Endometrial microvascular endothelial cells (primary cell): ENCODE results near the gene MITF. TPM values are rescaled to one million over a fixed set of nuclear protein-coding genes. Genes with fewer than 3 reads are reported as not detected.

Experiments
- in situ Hi-C: cut with HindIII; loops from 2 replicates; pipeline ENCODE4 v1.10.0; 2017; ENCODE audit warnings: low sequenced_read_pairs, low pct_unique_long_range_greater_than_20kb; ENCODE audit errors: inconsistent ontology term
- total RNA-seq: library from RNA; depleted of rRNA; stranded (reverse); fragments of >200 nt; gene quantifications from one replicate; pipeline ENCODE4 v1.2.3, GENCODE V29; 2015; ENCODE audit errors: inconsistent ontology term

The MITF gene
- total RNA-seq, 1 donor from 2014 or later = 2.8 TPM

DNA sequence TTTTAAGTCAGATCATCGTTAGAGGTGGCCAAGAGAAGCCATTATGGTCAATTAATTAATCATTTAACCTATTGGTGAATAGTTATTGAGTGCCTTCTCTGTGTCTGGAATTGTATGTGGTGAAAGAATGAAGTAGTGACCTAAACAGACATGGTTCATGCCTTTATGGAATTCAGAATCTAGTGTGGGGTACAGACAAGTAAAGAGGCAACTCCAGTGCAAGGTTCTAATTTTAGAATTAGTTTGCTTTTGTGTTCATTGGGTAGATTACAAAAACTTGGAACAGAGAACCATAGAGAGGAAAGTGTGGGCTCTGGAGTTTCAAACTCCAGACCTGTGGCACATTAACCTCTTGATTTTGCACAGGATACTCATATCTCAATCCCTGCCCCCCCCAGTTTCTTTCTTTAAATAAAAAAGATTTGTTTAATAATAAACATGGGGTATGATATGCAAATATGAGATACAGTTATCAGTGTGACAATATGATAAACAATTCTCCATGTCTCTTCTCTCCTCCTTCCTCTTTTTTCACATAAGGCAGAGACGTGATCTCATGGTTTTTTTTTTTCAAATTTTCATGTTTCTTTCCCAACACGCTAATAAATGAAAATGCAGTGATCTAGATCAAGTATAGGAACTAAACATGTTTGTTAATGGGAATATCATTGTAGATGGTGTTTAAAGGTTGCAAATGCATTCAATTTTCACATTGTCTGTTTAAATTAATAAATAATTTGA lies 117.9 kb downstream of the MITF start:
- in situ Hi-C loops = no loop called here

DNA sequence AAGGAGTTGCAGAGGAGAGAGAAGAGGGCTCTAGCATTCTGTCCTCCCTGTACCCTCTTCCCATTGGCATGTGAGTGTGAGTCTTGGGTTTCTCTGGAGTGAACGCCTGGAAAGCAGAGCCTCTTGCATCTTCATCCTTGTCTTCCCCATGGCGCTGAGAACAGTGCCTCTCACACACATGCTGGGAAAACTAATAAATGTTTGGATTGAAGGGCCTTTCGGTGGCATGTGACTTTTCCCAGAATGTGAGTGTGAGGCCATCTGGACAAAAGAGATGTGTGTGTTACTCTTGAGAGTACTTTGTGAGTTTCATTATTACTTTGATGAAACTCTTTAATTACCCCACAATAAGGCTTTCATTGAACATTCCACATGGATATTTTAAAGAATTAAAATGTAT lies 122.3 kb downstream of the MITF start:
- in situ Hi-C loops = no loop called here

DNA sequence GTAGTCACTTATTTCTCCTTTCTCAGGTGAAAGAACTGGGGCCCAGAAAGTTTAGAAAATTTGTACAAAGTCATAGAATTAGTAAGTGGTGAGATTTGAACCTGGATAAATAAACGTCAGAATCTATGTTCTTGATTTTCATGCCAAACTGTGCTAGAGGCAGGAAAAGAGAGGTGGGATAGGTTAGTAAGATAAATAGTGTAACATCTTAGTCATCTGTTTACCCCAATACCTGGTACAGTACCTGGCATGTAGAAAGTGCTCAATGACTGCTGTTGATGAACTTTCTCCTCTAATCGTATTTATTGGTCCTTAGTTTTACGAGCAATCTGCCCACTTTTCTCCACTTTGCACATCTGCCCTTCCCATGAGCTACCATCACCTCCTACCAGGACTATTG lies 124.9 kb downstream of the MITF start:
- in situ Hi-C loops = no loop called here

DNA sequence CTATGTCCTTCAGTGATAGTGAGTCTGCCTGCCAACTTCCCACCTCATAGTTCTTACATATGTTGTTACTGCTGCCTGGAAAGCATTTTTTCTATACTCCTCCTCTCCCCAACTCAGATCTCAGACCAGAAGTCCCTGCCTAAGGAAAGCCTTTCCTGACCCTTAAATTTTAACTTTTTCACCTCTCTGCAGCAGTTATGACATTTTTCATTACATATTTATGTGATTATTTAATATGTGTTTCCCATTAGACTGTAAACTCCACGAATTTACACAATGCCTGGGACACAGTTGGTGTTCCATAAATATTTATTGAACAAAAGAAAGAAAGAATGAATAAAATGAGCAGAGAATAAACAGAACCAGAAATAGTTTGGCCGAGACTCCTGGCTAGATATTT lies 125.5 kb downstream of the MITF start:
- in situ Hi-C loops = no loop called here

DNA sequence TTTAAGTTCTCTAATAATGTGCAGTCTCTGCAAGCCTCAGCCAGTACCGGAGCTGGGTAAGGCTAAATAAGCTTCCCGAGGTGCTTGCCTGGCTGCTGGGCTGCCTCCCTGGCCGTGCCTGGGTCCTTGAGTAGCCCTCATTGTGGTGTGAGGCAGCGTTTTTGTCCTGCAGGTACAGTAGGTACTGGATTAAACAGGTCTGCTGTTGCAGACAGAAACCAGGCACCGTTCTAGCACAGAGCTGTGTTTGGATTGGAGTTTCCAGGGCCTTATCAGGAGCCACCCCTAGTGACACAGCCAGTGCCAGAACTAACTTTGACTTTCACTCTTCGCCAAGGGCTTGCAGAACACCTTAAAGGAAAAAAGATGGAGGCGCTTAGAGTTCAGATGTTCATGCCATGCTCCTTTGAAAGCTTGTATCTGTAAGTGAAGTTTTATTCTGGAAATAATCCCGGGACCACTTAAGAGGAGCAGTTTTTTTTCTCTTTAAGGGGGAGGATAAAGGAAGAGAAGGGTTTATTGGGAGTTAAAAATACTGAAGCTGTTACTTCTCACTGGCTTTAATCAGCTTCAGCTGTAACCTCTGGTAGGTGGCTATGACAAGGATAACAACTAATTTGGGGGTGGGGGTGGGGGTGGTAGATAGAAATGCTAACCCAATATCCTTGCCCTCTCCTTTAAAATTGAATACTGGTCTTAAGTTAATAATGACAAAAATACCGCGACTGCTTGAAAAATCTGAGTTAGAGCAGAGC lies 126.8 kb downstream of the MITF start:
- in situ Hi-C loops = no loop called here

DNA sequence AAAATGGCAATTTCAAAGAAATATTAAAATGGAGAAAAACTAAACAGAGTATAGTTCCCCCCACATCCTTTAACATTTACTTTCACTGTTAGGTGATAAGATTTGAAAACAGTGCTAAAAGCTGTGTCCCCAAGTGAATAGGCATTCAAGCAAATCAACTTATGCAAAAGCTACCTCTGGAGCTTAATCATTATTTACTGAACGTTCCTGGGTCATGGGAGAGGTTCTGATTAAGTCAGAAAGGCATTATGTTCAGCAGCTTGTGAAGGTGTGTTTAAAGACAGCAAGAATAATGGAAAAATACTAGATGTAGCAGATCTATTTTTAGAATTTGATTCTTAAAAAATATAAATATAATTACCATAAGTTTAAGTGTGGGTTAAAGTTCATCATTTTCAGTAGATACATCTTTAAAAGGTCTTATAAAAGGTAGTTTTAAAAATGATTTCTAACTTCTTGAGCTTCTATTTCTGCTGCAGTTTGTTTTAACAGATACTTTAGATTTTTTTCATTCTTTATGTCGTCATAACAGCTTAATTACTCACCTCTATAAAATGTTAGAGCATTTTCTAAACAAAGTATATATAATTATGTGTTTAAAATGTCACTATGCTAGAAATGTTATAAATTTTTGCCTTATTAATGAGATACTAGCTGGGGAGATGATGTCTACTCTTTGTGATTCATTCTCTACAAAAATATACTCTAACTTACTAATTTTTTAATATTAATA lies 127.9 kb downstream of the MITF start:
- in situ Hi-C loops = no loop called here

DNA sequence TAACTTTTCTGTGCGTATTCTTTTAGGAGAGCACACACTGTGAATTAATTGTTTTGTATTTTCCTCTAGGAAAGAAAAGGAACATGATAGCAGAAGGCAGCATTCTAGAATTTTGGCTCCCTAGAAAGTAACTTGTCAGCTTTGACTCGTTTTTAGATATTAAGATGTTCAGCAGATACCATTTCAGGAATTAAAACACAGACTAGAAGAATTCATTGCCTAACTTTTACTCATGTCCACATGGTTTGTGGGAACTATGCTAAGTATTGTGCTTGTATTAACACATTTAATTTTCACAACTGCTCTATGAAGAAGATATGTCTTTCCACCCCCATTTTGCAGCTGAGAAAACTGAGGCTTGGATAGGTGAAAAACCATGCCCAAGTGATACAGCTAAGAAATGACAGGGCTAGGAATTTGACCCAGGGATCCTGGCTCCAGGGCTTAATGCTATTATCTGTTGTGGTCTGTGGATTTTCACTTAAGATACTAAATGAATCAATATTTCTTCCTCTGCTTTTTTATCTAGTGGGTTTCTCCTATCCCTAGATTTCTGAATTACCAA lies 128.8 kb downstream of the MITF start:
- in situ Hi-C loops = no loop called here

DNA sequence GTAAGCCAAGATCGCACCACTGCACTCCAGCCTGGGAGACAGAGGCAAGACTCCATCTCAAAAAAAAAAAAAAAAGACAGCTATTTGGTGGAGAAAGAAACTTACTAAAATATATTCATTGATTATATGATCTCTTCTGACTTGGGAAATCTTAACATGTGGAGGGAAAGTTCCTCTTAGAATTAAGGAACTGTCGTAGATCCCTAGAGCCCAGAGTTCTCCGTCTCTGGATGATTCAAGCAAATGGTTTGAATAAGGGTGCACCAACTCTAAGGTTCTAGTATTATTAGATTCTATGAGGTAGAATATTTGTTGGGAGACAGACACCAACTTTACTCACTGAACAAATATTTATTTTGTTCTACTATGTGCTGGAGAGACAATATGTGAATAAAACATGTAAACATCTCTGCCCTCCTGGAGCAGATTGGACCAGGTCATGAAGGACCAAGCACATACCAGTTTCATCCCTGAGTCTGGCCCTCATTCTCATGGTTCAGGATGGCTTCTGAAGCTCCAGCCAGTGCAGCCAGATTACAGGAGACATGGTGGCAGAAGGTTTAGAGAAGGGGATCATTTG lies 129.7 kb downstream of the MITF start:
- in situ Hi-C loops = no loop called here

DNA sequence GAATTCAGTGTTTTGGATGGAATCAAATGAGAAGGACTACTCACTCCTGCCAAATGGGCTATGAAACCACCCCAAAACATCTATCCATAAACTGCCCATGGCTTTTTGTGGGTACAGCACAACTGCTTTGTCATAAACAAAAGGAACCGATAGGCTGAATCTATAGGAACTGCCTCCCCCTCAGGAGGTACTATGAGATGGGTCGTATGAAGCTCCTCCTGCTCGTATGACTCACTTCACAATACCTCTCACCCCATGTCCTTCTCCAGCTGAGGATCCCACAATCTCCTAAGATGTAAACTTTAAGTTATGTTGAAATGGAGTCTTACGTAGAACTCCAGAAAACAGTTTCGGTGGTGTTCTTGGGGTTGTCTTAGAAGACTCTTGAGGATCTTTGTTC lies 130.4 kb downstream of the MITF start:
- in situ Hi-C loops = no loop called here

DNA sequence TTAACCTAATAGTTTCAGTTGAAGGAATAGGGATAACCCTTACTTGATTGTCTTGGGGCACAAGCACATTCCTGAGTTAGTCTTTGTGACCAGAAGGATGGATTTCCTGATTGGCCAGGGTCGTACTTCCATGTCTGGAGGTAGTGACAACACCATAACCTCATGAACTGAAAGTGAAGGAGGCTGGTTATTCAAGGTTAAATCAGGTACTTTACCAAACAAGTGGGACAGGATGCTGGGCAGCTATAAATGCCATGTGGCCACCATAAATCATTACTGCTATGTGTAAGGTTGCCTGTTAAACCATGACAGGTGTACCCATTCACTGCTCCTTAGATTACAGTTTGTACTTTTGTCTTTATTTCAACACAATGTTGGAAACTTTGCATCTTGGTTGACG lies 132.0 kb downstream of the MITF start:
- in situ Hi-C loops = no loop called here

DNA sequence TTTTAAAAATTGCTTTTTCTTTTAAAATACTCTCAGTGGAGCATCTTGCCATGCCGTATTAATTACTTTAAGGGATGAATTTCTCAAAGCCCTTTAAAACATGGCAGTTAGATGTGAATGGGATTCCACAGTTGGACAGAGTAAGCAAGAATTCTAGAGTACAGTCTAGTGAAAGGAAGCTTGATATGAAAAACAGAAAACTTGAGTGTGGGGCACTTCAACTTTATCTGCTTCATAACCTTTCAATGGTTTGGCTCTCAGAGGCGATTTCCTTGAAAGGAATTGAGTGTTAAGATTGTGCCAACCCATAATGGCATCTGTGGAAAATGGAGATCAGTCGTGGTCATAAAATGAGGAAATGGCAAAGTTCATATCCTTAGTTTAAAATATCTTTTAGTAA lies 132.6 kb downstream of the MITF start:
- in situ Hi-C loops = no loop called here

DNA sequence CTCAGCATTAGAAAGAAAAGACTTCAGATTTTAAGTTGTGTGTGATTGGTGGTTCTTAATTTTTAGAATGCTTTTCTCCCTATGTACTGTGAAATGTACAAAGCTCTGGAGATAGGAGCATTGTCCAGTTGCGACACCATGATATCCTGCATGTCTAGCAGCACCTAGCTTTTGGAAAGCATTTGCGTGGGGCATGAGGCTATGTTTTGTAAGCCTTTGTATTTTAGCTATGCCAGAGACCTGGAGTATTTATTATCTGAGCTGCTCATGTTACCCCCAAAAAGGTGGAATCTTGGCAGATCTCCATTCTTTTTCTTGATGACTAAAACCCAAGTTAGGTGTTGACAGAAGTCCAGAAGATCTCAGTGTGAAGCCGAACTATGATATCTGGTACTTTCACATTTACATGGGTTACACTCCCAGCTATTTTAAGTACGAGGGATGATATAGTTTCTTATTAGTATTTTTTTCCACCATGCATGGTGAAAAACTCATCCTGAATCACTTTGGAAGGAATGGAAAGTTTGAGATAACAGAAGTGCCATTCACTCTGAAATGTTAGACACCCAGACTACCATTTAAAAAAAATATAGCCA lies 133.6 kb downstream of the MITF start:
- in situ Hi-C loops = no loop called here

DNA sequence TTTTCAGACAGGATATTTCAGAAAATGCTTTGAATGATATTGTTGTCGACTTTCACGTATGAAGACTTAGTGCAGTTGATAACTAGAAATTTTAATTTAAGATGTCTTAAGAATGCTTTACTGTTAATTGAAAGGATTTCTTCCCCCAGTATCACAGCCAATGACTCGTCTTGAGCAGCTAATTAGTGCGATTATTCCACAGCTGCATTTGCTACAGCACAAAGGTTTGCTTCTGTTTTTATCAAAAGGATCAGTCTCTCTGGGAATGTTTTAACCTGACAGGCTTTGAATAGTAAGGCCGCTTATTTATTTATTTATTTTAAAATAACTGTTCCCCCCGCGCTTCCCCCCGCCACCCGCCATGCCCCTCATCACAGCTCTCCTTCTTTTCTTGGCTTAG lies 136.8 kb downstream of the MITF start:
- in situ Hi-C loops = no loop called here

DNA sequence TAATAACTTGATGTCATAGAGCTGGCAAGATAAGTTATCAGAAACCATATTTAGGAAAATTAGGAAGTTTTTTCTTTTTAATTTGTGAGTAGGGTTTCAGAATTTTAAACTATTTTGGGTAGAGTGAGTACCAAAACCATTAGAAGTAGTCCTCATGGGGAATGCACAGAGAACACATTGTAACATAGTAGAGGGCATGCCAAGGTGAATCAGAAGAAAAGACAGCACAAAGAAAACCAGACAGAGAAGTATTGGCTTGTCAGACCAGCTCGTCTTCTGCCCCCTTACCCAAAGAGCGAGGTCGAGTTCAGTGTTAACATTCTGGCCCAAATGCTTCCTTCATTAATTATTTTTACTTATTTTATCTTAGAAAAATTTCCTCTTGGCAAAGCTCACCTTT lies 139.0 kb downstream of the MITF start:
- in situ Hi-C loops = no loop called here

DNA sequence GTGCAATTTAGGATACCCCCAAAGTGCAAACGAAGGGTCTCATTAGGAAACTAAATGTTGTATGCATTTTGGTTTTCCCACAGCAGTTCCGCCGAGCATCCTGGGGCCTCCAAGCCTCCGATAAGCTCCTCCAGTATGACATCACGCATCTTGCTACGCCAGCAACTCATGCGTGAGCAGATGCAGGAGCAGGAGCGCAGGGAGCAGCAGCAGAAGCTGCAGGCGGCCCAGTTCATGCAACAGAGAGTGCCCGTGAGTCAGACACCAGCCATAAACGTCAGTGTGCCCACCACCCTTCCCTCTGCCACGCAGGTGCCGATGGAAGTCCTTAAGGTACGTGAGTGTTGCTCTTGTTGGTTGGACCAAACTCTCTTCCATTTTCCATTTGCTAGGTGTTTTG lies 139.8 kb downstream of the MITF start:
- in situ Hi-C loops = no loop called here

DNA sequence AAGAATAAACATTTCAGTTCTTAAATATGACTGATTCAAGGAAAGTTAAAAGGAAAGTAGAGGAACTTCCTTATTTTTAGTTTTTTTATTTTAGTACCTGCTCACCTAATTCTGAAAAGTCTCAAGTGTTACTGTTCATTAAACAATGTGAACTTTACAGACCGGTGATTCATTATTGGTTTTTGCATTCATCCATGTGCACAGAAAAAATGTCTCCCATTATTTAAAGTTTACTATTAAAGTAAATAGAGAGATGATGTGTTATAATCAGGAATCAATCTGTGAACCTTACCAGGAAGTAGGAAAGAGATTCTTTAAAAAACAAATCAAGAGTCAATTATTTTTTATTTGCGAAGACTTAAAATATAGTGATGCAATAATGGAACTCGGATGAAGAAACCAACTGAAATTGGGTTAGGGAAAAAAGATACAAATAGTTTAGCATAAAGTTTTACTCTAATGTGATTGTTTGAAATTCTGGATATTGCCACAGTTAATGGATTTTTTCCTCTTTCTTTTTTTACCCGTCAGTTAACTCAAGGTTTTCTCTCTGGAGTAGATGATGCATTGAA lies 140.9 kb downstream of the MITF start:
- in situ Hi-C loops = no loop called here

DNA sequence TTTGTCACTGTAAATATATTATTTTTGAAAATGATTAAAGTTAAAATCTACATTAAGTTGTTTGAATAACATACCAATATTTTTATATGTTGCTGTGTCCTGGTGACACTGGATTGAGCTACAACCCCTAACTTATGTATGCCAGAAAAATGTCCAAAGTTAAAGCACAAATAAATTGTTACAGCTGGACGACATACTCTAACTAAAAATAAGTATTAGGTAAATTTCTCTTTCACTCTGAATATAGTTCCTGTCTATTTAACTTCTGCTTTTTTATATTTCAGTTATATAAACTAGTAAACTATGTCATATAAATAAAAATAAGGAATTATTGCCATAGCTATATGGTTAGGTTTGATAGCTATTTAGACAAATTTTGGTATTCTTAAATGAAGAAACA lies 141.8 kb downstream of the MITF start:
- in situ Hi-C loops = no loop called here

DNA sequence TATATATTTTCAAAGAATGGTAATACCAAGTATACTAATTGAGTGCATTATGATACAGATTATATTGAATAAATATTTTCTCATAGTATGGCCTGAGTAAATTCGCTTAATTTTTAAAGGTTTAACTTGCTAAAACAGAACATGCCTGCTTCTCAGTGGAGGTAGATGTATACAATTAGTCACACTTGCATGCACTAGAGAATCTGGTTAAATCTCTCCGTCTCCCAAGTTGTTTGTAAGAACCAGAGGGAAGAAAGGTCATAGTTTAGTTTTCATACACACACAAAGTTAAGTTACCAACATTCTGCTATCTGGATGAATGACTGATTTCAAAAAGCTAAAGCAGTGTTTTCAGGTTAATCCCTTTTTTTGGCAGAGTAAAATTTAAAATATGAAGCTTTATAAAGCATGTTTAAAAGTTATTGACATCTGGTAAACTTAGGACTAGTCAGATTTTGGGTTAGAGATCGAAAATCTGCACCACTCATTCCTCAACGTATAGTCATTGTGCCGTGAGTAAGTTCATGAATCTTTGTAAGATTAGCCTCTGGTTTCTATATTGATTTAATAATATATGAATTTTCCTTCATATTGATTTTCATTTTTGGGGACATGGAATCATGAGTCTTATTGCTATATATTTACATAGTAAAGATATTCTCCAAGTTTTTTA lies 142.6 kb downstream of the MITF start:
- in situ Hi-C loops = no loop called here
